H1 (cell line): ENCODE data around the gene TAF4. TPM values are rescaled to one million over a fixed set of nuclear protein-coding genes. Genes with fewer than 3 reads are reported as not detected.

Experiments
- CTCF ChIA-PET: fragments of 300-600 bp; sonication (Branson Sonifier 250); formaldehyde crosslinking; loops from one replicate; lab custom pipeline; 2021; ENCODE audit not compliant: partially characterized antibody; lab: Charles Lee
- POLR2A ChIA-PET: fragments of 300-600 bp; sonication (Branson Sonifier 250); formaldehyde crosslinking; loops from one replicate; lab custom pipeline; 2021; ENCODE audit warnings: inconsistent platforms; ENCODE audit not compliant: partially characterized antibody; lab: Charles Lee
- DNase-seq, 2 experiments: peaks; one replicate each; pipeline versions ENCODE4 v3.0.0 to v3.0.0-alpha.2; 2010 to 2022; ENCODE audit warnings: low spot score in 2 of 2, low read depth in 1 of 2, mixed read lengths in 1 of 2
- FAIRE-seq: peaks from 2 replicates; lab custom pipeline; 2011; peaks lifted over from hg19 to GRCh38; lab: Jason Lieb, UNC
- H2AFZ ChIP-seq: 2 replicates; pipeline ENCODE4 v1.8.1; 2012; ENCODE audit warnings: low read length, inconsistent platforms
- H2AK5ac ChIP-seq: 2 replicates; pipeline ENCODE4 v1.6.1; 2013; ENCODE audit warnings: low read depth, low read length
- H2BK120ac ChIP-seq: replicated peaks from 2 replicates; pipeline ENCODE3; 2013; ENCODE audit warnings: low read depth, low read length, inconsistent platforms
- H2BK12ac ChIP-seq: 2 replicates; pipeline ENCODE4 v1.6.1; 2013; ENCODE audit warnings: low read depth, low read length
- H2BK15ac ChIP-seq: 2 replicates; pipeline ENCODE4 v1.6.1; 2013; ENCODE audit warnings: low read length
- H2BK20ac ChIP-seq: 2 replicates; pipeline ENCODE4 v1.6.1; 2013; ENCODE audit warnings: low read length
- H2BK5ac ChIP-seq: 2 replicates; pipeline ENCODE4 v1.6.1; 2013; ENCODE audit warnings: low read depth, low read length
- H3K14ac ChIP-seq: 2 replicates; pipeline ENCODE4 v1.6.1; 2013; ENCODE audit warnings: inconsistent platforms; ENCODE audit not compliant: insufficient read length
- H3K18ac ChIP-seq: 2 replicates; pipeline ENCODE4 v1.6.1; 2013; ENCODE audit warnings: low read length; ENCODE audit errors: extremely low read depth
- H3K23ac ChIP-seq: 2 replicates; pipeline ENCODE4 v1.6.1; 2013; ENCODE audit warnings: inconsistent platforms; ENCODE audit not compliant: insufficient read length
- H3K23me2 ChIP-seq: 2 replicates; pipeline ENCODE4 v1.6.1; 2013; ENCODE audit warnings: low read depth, low read length
- H3K27ac ChIP-seq: 2 replicates; pipeline ENCODE4 v1.6.1; 2011; ENCODE audit warnings: low read depth, low read length, inconsistent platforms
- H3K27me3 ChIP-seq, 4 experiments: replicated peaks in 1 of 4; 1 replicate in 1 of 4; 2 replicates in 3 of 4; pipeline versions ENCODE4 v1.6.1 to v1.8.1; 2011 to 2013; ENCODE audit warnings: low read length in 3 of 4, mild to moderate bottlenecking in 3 of 4, inconsistent platforms in 2 of 4, mixed read lengths in 2 of 4, moderate library complexity in 1 of 4; ENCODE audit not compliant: control insufficient read depth in 3 of 4, insufficient read depth in 3 of 4; ENCODE audit errors: extremely low read depth in 1 of 4
- H3K36me3 ChIP-seq, 4 experiments: 2 replicates each; pipeline versions ENCODE4 v1.6.1 to v1.8.1; 2011 to 2013; ENCODE audit warnings: mild to moderate bottlenecking in 4 of 4, low read length in 3 of 4, moderate library complexity in 2 of 4, control low read depth in 1 of 4, inconsistent platforms in 1 of 4; ENCODE audit not compliant: insufficient read depth in 4 of 4, control insufficient read depth in 2 of 4
- H3K4ac ChIP-seq: replicated peaks from 2 replicates; pipeline ENCODE3; 2013; ENCODE audit warnings: low read length, low read depth, mixed read lengths, inconsistent platforms; ENCODE audit not compliant: insufficient read length
- H3K4me1 ChIP-seq, 4 experiments: replicated peaks in 1 of 4; 1 replicate in 1 of 4; 2 replicates in 3 of 4; pipeline versions ENCODE4 v1.6.1 to v1.8.1; 2011 to 2013; ENCODE audit warnings: low read length in 3 of 4, inconsistent platforms in 2 of 4, mixed read lengths in 1 of 4; ENCODE audit not compliant: insufficient read depth in 4 of 4, control insufficient read depth in 3 of 4
- H3K4me2 ChIP-seq, 2 experiments: 2 replicates each; pipeline versions ENCODE4 v1.6.1 to v1.8.1; 2011 to 2013; ENCODE audit warnings: low read depth in 2 of 2, low read length in 2 of 2, control low read depth in 1 of 2, inconsistent platforms in 1 of 2, mild to moderate bottlenecking in 1 of 2; ENCODE audit not compliant: insufficient read depth in 1 of 2
- H3K4me3 ChIP-seq, 4 experiments: fragments of 200-600, 300-600 bp in 1 of 4; sonication (generic), shearing (Covaris generic), sonication (Bioruptor Twin) in 1 of 4; 2 replicates each; pipeline versions ENCODE4 v1.5.1 to v1.8.1; 2011 to 2016; ENCODE audit warnings: low read length in 4 of 4, low read depth in 3 of 4, control low read depth in 2 of 4, inconsistent platforms in 2 of 4, mild to moderate bottlenecking in 2 of 4, mixed read lengths in 1 of 4, moderate library complexity in 1 of 4; ENCODE audit not compliant: insufficient read depth in 2 of 4; ENCODE audit errors: extremely low read depth in 1 of 4
- H3K56ac ChIP-seq: replicated peaks from 2 replicates; pipeline ENCODE3; 2013; ENCODE audit warnings: low read depth, mild to moderate bottlenecking, mixed read lengths, low read length, inconsistent platforms; ENCODE audit not compliant: insufficient read length
- H3K79me1 ChIP-seq: 2 replicates; pipeline ENCODE4 v1.6.1; 2013; ENCODE audit warnings: low read depth, low read length, control low read depth
- H3K79me2 ChIP-seq, 2 experiments: 2 replicates each; pipeline versions ENCODE4 v1.6.1 to v1.8.1; 2012 to 2013; ENCODE audit warnings: low read length in 2 of 2, mild to moderate bottlenecking in 2 of 2, inconsistent platforms in 1 of 2; ENCODE audit not compliant: insufficient read depth in 2 of 2, control insufficient read depth in 1 of 2
- H3K9ac ChIP-seq, 4 experiments: replicated peaks in 1 of 4; 1 replicate in 1 of 4; 2 replicates in 3 of 4; pipeline versions ENCODE4 v1.6.1 to v1.8.1; 2011 to 2013; ENCODE audit warnings: low read depth in 3 of 4, low read length in 3 of 4, control low read depth in 2 of 4, mild to moderate bottlenecking in 2 of 4, moderate library complexity in 2 of 4, inconsistent platforms in 1 of 4; ENCODE audit errors: extremely low read depth in 1 of 4
- H3K9me3 ChIP-seq, 2 experiments: 2 replicates each; pipeline versions ENCODE4 v1.6.1 to v1.8.1; 2012 to 2013; ENCODE audit warnings: mild to moderate bottlenecking in 2 of 2, moderate library complexity in 2 of 2, control low read depth in 1 of 2, inconsistent platforms in 1 of 2, low read depth in 1 of 2, low read length in 1 of 2, mixed read lengths in 1 of 2; ENCODE audit not compliant: insufficient read depth in 2 of 2
- H4K20me1 ChIP-seq, 2 experiments: replicated peaks in 1 of 2; 2 replicates each; pipeline versions ENCODE3 to v1.8.1; 2011 to 2013; ENCODE audit warnings: inconsistent platforms in 2 of 2, low read length in 2 of 2, mild to moderate bottlenecking in 1 of 2; ENCODE audit not compliant: insufficient read depth in 2 of 2, control insufficient read depth in 1 of 2
- H4K5ac ChIP-seq: 2 replicates; pipeline ENCODE4 v1.6.1; 2013; ENCODE audit warnings: low read length, low read depth, mixed read lengths, inconsistent platforms; ENCODE audit not compliant: insufficient read length
- H4K8ac ChIP-seq: 2 replicates; pipeline ENCODE4 v1.8.0; 2013; ENCODE audit warnings: mild to moderate bottlenecking, moderate library complexity, low read length, inconsistent platforms; ENCODE audit not compliant: insufficient read depth; ENCODE audit errors: extremely low read depth
- H4K91ac ChIP-seq: replicated peaks from 2 replicates; pipeline ENCODE3; 2013; ENCODE audit warnings: low read length, mixed read lengths, inconsistent platforms; ENCODE audit not compliant: insufficient read length
- CREB1 ChIP-seq: IDR thresholded peaks from 2 replicates; pipeline ENCODE4 v1.6.1; 2012; ENCODE audit warnings: inconsistent platforms
- CTCF ChIP-seq, 3 experiments: IDR thresholded peaks; 1 replicate in 2 of 3; 2 replicates in 1 of 3; pipeline versions ENCODE4 v1.5.1 to v1.6.1; 2011; ENCODE audit warnings: low read length in 3 of 3, mild to moderate bottlenecking in 3 of 3, inconsistent platforms in 2 of 3, low read depth in 1 of 3, moderate library complexity in 1 of 3; ENCODE audit not compliant: insufficient read depth in 1 of 3; ENCODE audit errors: control extremely low read depth in 1 of 3
- EZH2 ChIP-seq: fragments of 200-600 bp; sonication (generic); IDR thresholded peaks from 2 replicates; pipeline ENCODE4 v1.7.1; 2012; ENCODE audit warnings: low read depth, mild to moderate bottlenecking, moderate library complexity, low read length, inconsistent platforms; ENCODE audit not compliant: severe bottlenecking
- FOSL1 ChIP-seq: IDR thresholded peaks from 2 replicates; pipeline ENCODE4 v1.6.1; 2011; ENCODE audit warnings: mild to moderate bottlenecking, low read depth, low read length, moderate library complexity; ENCODE audit not compliant: insufficient read depth
- JUN ChIP-seq: IDR thresholded peaks from 2 replicates; pipeline ENCODE4 v1.6.1; 2011; ENCODE audit warnings: low read depth, mild to moderate bottlenecking, improper control_type of control experiment, low read length
- KDM4A ChIP-seq: IDR thresholded peaks from one replicate; pipeline ENCODE4 v1.7.1; 2012; ENCODE audit warnings: low read depth, mild to moderate bottlenecking, moderate library complexity, low read length, inconsistent platforms; ENCODE audit not compliant: severe bottlenecking
- MAX ChIP-seq: IDR thresholded peaks from 2 replicates; pipeline ENCODE4 v1.6.1; 2012; ENCODE audit warnings: inconsistent platforms
- POLR2AphosphoS5 ChIP-seq: IDR thresholded peaks from 2 replicates; pipeline ENCODE4 v1.6.1; 2011; ENCODE audit warnings: low read depth, low read length
- TBP ChIP-seq: IDR thresholded peaks from 2 replicates; pipeline ENCODE4 v1.6.1; 2011; ENCODE audit warnings: low read depth, low read length, improper control_type of control experiment
- WGBS, 2 experiments: shearing (Covaris generic) in 1 of 2; methylation state at CpG; one replicate each; pipeline versions ENCODE4 v1.1.6 to v1.1.7; 2013 to 2015; ENCODE audit warnings: low lambda C conversion rate in 2 of 2, mixed read lengths in 2 of 2, inconsistent platforms in 1 of 2, low coverage in 1 of 2, missing lambda C conversion rate in 1 of 2; ENCODE audit not compliant: insufficient replicate concordance in 2 of 2, insufficient coverage in 1 of 2, insufficient read length in 1 of 2; ENCODE audit errors: extremely low coverage in 1 of 2, missing lambda C conversion rate in 1 of 2; 5-methylcytosine and 5-hydroxymethylcytosine counted together
- polyA plus RNA-seq, 7 experiments: library from polyadenylated mRNA; depleted of rRNA in 3 of 7; stranded (reverse) in 5 of 7; unstranded in 2 of 7; fragments of >200 nt in 5 of 7; fragments of 200-250 nt in 2 of 7; gene quantifications; 1 replicate in 5 of 7; 2 replicates in 1 of 7; 4 replicates in 1 of 7; pipeline versions ENCODE4 v1.2.1 to v1.2.3, GENCODE V29; 2011 to 2013; ENCODE audit warnings: missing spikeins in 2 of 7, mixed read lengths in 2 of 7
- total RNA-seq: library from RNA; stranded (reverse); fragmentation: NEBNext Ultra II Directional; extraction: Animal tissue kit (Norgen Biotek cat#: 25700); gene quantifications from 2 replicates; pipeline ENCODE4 v1.2.1, GENCODE V29; 2021

The TAF4 gene
- total and polyA plus RNA-seq, 2 of the 8 experiments (the other 6 are each of a cell fraction or from before 2014, with no cell fraction given) = 16.0 to 30.1 TPM

GRCh38 chr20:62066983-62067433, 1.3 kb upstream of the TAF4 start:
- POLR2A ChIA-PET = interaction anchor here (0.8 to 4.5 kb wide), 38 partner anchors 8 to 202 kb away, joined by 3 to 125 read pairs (median 6); partner anchors contain the start of genes LSM14B, PSMA7 and SS18L1
- peak; percentile 58 for FAIRE-seq
- no peak for DNase-seq

More at GRCh38 chr20:62066983-62067433, 1.3 kb upstream of the TAF4 start:
- no peak overlapping the region for H2AFZ ChIP-seq
- peak overlapping the region; percentile 32; the same call in 1 of the 2 replicates for H3K18ac ChIP-seq
- H3K4me2 ChIP-seq = peak overlapping the region; percentile 74 to 98
- H3K9me3 ChIP-seq = 0 out of 4 replicates have a peak, but pooled peaks cover 0 to 3% of the 10 kb centered on the region in 2 experiments
- H2AK5ac ChIP-seq = 0 out of 2 replicates have a peak overlapping the region, but pooled peaks have one; percentile 82
- H3K23me2 ChIP-seq = peaks cover 7% of the 10 kb centered on the region; the same call in 1 of the 2 replicates
- H2BK12ac ChIP-seq = no peak overlapping the region
- H4K91ac ChIP-seq = no peak overlapping the region
- no peak overlapping the region for H2BK120ac ChIP-seq
- peaks cover 16% of the 10 kb centered on the region in 2 experiments for H4K20me1 ChIP-seq
- H3K79me1 ChIP-seq = peaks cover 3% of the 10 kb centered on the region
- H3K4me3 ChIP-seq = peak overlapping the region; percentile 51 to 74 (median 68)
- TF ChIP-seq CREB1 (no peak), JUN (no peak), POLR2AphosphoS5 (0 out of 2 replicates have a peak, but pooled peaks have one; percentile 30), MAX (no peak), TBP (peak; percentile 56; the same call in 1 of the 2 replicates), FOSL1 (no peak), CTCF (IDR thresholded peaks at IDR 0.05; ENCODE audit: control extremely low read depth in 1 of 3, insufficient read depth in 1 of 3, low read depth in 1 of 3, low read length in 3 of 3) (no peak), KDM4A (peak; percentile 36), EZH2 (peak; percentile 4)
- peaks cover 5 to 18% (median 14%) of the 10 kb centered on the region in 4 experiments for H3K4me1 ChIP-seq
- no peak overlapping the region for H4K5ac ChIP-seq
- peaks cover 11 to 24% of the 10 kb centered on the region in 2 experiments; a peak in 3 of 4 replicates for H3K79me2 ChIP-seq
- no peak overlapping the region for H2BK15ac ChIP-seq
- 19% methylated on average over 15 of the region's 15 CpGs; no CpG with 5 or more reads in 1 of the 2 experiments for WGBS, 2 experiments
- H3K14ac ChIP-seq = no peak overlapping the region
- H3K4ac ChIP-seq = peak overlapping the region; percentile 32
- 0 out of 2 replicates have a peak overlapping the region, but pooled peaks have one; percentile 63 for H2BK5ac ChIP-seq
- peak overlapping the region; percentile 87 for H3K27ac ChIP-seq
- H3K56ac ChIP-seq = no peak overlapping the region
- H3K23ac ChIP-seq = no peak overlapping the region
- H3K9ac ChIP-seq = peak overlapping the region in 2 of 4 experiments; percentile 8 to 83; a peak in 4 of 7 replicates
- CTCF ChIA-PET = interaction anchor here (1.1 to 2.1 kb wide), 6 partner anchors 42 to 74 kb away, joined by 3 to 9 read pairs (median 3); no protein-coding TSS in a partner anchor
- peaks cover 0 to 4% (median under 1%) of the 10 kb centered on the region in 4 experiments; a peak in 2 of 8 replicates for H3K36me3 ChIP-seq
- no peaks in the 10 kb centered on the region for H3K27me3 ChIP-seq
- H2BK20ac ChIP-seq = no peak overlapping the region
- no peak overlapping the region for H4K8ac ChIP-seq
